Left ventricle myocardium superior (tissue), 1 donor: ENCODE measurements around the gene DBF4B. TPM values are rescaled to one million over a fixed set of nuclear protein-coding genes. Genes with fewer than 3 reads are reported as not detected.
A peak's percentile ranks its signal among the peaks of the same experiment; 100 is the strongest.
"Not testable (repeated sequence)": the region's sequence is repeated elsewhere in the genome, so short reads cannot be mapped to it uniquely, and the experiment has no call there.

Experiments
- ATAC-seq: fragments of 200-7000 bp; cut with Tn5 transposase; one replicate; pipeline ENCODE4 v1.9.1; 2020; ENCODE audit warnings: mild to moderate bottlenecking, moderate library complexity
- DNase-seq: peaks from one replicate; pipeline ENCODE4 v3.0.0-alpha.2; 2020
- intact Hi-C: fragments of 100-400 bp; cut with micrococcal nuclease; formaldehyde crosslinking; loops from one replicate; pipeline ENCODE4 v1.11.0; 2022
- long read RNA-seq: library from polyadenylated mRNA; unstranded; transcript quantifications from one replicate; pipeline ENCODE4 v2.0.0, GENCODE V29; 2021
- total RNA-seq: library from RNA; stranded (reverse); fragmentation: NEBNext Ultra II Directional; extraction: Animal tissue kit (Norgen Biotek cat#: 25700); gene quantifications from one replicate; pipeline ENCODE4 v1.2.1, GENCODE V29; 2021
- donor health status: DM: no; HTN: yes; CAD: no; lungs with severe emphysema.

Gene DBF4B, protein sequence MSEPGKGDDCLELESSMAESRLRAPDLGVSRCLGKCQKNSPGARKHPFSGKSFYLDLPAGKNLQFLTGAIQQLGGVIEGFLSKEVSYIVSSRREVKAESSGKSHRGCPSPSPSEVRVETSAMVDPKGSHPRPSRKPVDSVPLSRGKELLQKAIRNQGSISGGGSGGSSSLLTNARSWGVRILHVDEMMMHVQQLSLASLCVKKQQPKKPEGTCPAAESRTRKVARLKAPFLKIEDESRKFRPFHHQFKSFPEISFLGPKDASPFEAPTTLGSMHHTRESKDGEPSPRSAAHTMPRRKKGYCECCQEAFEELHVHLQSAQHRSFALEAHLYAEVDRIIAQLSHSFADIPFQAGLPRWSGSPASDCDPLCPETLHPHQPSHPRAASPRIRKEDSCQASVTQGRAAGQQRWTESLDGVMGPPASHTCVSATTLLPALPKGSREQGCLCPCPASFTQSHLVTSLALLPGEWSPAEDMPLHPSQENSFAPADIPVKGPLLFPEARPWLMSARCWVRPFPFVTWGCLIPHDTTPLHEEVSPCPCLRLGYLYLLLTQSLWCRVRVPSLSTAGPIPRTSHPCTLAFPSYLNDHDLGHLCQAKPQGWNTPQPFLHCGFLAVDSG
- total RNA-seq: 4.9 TPM
- long read RNA-seq, partial matches to known transcripts: 0 of 5 reads
- long read RNA-seq, other reads (novel, unspliced or antisense): 3 of 5 reads

DNA sequence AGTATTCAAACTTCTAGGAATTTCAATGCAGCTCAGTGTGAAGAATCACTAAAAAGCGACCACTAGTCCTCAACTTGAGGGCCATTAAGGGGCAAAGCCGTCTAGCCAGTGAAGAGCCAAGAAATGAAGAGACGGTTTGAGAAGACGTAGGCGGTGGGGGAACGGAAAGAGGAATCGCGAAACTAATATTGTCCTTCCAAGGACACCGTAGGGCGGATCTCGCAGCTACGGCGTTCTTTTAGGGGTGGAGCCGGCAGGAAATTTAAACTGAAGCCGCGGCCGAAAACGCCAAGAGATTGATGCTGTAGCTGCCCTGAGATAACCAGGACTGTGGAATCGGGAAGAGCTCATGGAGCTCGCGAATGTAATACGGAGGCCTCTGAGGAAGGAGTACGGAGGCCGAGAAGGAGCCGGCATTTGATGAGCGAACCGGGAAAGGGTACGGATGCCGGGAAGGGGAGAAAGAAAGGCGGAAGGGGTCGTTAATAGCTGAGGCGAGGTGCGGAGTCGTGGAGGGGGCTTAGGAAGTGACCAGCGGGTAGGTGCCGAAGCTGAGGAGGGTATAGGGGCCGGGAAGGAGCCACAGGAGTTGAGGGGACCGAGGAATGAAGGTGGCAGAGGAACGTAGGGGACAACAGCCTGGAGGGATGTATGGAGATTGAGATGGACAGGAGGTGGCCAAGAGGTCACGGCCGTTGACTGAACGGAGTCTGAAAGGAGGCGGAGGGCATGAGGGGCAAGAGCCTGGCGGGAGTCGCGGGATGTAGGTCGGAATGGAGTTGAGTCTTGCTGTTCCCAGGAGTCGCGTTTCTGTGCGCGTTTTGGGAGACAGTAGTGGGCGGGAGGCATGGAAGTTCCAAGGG lies at the start of gene DBF4B:
Gene DBF4B, plus strand, starts transcription at position 265 of the 863 bp plus-strand sequence. Its CDS starts 156 bp downstream, at position 421.
- intact Hi-C loops: no loop called here
- peak; percentile 88 for ATAC-seq
- peak; percentile 72 for DNase-seq

- DNase-seq (no peak), ATAC-seq (no peak)
- intact Hi-C loops: no loop called here
Observed at GRCh38 chr17:44661835-44662234, 46.6 kb upstream of the DBF4B start.

GRCh38 chr17:44663095-44663494 lies 45.4 kb upstream of the DBF4B start:
- no peak for ATAC-seq
- intact Hi-C loops: no loop called here
- DNase-seq: no peak

DNA sequence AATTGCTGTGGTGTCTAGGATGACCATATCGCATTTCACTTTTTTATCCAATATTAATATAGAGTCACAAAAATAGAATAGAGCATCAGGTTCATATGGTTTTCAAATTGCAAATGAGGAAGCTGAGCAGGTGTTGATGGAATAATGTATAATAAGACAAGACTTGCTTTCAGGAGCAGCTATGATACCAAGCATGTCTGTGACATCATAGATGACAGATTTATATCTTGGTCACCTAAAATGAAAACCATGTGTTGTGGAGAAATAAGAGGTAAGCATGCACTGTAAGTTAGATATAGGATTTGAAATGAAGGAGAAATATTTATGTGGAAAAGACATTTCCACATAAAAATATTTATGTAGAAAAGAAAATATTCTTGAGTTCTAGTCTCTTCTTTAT lies 43.6 kb upstream of the DBF4B start:
- DNase-seq: no peak
- ATAC-seq: no peak
- intact Hi-C loops: no loop called here

- DNase-seq (no peak), ATAC-seq (no peak)
- intact Hi-C loops: no loop called here
Observed at GRCh38 chr17:44666006-44666405, 42.5 kb upstream of the DBF4B start.

GRCh38 chr17:44672479-44673093 lies 35.9 kb upstream of the DBF4B start:
- ATAC-seq (no peak), DNase-seq (no peak)
- intact Hi-C loops: no loop called here

DNA sequence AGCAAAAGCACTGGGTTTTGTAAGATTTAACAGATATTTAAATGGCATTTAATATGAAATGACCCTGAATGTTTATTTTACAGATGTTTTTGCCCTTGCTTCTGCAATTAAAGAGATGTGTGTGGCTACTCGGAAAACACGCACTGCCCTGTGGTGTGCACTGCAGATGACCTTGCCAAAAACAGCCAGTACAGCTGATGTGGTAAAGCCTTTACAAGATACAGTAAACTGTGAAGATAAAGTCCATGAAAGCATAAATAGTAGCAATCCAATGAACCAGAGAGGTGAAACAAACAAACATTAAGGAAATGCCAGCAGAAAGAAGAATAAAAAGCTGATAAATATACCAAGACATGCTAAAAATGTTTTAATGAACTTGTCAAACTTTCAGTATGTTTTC lies 34.6 kb upstream of the DBF4B start:
- DNase-seq (no peak), ATAC-seq (no peak)
- intact Hi-C loops: no loop called here

DNA sequence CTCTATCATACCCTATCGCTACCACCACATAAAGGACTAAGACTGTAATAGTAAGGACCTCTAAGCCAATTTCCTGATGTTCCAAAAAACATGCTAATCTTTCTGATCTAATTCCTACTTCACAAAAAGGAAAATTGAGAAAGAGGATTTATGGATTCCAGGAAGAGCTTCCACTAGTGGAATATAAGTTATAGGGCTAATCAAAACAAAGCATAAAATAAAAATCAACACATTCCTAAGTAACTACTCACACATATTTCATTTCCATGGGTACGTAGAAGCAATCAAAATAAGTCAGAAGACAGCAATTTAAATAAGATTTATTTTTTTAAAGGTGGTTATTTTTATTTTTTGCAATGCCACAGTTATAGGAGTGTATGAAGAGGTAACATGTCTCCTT lies 31.3 kb upstream of the DBF4B start:
- intact Hi-C loops: no loop called here
- no peak for DNase-seq

GRCh38 chr17:44683303-44683702 lies 25.2 kb upstream of the DBF4B start:
- intact Hi-C loops, ATAC-seq, DNase-seq: not testable (repeated sequence)

More for the DNA sequence above, 31.3 kb upstream of the DBF4B start:
- ATAC-seq: no peak

DNA sequence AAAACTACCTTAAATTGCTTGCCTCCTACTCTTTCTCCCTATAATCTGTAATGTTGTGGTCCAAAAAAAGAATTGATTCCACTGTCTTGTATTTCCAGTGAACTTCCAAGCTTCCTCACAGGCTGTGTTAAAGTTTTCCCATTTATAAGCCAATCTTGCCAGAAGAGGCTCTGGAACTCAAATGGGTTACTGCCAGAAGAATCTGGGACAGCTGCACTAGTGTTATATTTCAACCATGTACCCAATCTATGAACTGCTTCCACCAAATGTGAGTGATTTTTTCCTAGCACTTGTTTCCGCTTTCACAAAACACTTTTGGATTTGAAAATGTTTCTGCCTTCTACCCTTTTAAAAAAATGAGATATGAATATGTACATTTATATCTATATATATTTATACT lies 20.7 kb upstream of the DBF4B start:
- intact Hi-C loops: no loop called here
- ATAC-seq: no peak
- no peak for DNase-seq

DNA sequence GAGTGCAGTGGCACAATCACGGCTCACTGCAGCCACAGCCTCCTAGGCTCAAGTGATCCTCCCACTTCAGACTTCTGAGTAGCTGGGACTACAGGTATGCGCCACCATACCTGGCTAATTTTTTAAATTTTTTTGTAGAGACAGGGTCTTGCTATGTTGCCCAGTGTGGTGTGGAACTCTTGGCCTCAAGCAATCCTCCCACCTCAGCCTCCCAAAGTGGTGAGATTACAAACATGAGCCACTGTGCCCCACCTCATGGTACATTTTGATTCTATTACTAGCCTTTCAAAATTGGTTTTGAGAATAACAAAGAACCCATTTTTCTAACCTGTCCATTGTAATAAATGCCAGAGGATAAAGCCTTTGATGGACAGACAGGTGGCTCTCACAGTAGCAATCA lies 20.3 kb upstream of the DBF4B start:
- DNase-seq: no peak
- intact Hi-C loops: no loop called here
- ATAC-seq: no peak

GRCh38 chr17:44688675-44689476 lies 19.6 kb upstream of the DBF4B start:
- intact Hi-C loops: no loop called here
- DNase-seq (no peak), ATAC-seq (no peak)

GRCh38 chr17:44689477-44690217 lies 18.8 kb upstream of the DBF4B start, which contains the start of gene CCDC43:
Gene CCDC43 (minus strand): TSS chr17:44689776. CDS start chr17:44689753, 23 bp downstream.
- peak; percentile 100 for ATAC-seq
- peak; percentile 94 for DNase-seq
- intact Hi-C loops: no loop called here

DNA sequence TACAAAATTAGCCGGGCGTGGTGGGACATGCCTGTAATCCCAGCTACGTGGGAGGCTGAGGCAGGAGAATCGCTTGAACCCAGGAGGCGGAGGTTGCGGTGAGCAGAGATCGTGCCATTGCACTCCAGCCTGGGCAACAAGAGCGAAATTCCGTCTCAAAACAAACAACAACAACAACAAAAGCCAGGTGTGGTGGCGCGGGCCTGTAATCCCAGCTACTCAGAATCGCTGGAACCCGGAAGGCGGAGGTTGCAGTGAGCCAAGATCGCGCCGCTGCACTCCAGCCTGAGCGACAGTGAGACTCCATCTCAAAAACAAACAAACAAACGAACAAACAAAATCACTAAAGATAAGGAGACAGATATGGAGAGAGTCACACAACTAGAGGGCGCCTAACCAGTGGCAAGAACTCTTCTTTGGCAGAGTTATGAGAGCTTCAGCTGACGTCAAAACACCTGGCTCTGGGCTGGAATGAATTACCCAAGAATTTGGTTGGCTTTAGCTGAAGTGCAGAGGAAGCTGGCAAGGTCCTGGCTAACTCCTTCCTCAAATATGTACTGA lies 17.6 kb upstream of the DBF4B start:
- ATAC-seq, intact Hi-C loops, DNase-seq: not testable (repeated sequence)

- no peak for ATAC-seq
- intact Hi-C loops: no loop called here
- no peak for DNase-seq
Observed at GRCh38 chr17:44693609-44694008, 14.9 kb upstream of the DBF4B start.

DNA sequence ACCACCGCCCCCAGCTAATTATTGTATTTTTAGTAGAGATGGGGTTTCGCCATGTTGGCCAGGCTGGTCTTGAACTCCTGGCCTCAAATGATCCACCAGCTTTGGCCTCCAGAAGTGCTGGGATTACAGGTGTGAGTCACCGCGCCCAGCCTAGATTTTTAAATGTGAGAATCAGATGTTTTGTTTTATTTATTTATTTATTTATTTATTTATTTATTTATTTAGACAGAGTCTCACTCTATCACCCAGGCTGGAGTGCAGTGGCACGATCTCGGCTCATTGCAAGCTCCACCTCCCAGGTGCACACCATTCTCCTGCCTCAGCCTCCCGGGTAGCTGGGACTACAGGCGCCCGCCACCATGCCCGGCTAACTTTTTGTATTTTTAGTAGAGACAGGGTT lies 8.2 kb upstream of the DBF4B start:
- DNase-seq, ATAC-seq, intact Hi-C loops: not testable (repeated sequence)

DNA sequence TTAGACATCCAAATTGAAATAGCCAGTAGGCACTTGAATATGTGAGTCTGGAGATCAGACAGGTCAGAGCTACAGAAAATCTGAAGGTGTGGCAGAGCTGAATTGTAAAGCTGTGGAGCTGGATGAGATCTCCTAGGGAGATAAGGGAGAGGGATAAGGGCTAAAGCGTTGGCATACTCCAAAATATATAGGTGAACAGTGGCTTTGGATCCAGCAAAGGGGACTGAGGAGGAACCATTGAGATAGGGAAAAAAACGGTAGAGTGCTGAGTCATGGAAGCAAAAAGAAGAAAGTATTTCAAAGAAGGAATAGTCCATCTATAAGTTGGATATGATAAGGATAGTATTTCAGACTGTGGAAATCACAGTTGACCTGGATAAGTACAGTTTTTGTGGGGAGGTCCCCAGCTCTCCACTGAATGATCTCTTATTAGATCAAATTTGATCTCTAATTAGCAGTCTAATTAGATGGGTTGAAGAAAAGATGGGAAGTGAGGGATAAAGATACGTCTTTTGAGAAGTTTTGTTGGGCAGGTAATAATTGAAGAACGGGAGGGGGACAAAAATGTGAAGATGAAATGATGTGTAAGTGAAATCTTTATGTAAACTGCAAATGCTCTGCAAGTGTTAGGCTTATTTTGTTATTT lies 587 bp upstream of the DBF4B start:
- ATAC-seq: no peak
- intact Hi-C loops: no loop called here
- no peak for DNase-seq
